Fibroblast of peridontal ligament (primary cell): ENCODE results near the gene TRMT61A.
"Not testable (repeated sequence)": the region's sequence is repeated elsewhere in the genome, so short reads cannot be mapped to it uniquely, and the experiment has no call there.

Experiments
- DNase-seq: peaks from one replicate; pipeline ENCODE4 v3.0.0-alpha.2; 2010; ENCODE audit errors: extremely low read depth

TRMT61A gene

GRCh38 chr14:103522649-103523574, 6.1 kb upstream of the TRMT61A start, which contains the start of gene CKB:
TSS of gene CKB (minus strand) at chr14:103522830. CDS start at chr14:103522493, 337 bp downstream.
- DNase-seq: peak; percentile 32

GRCh38 chr14:103523575-103523954, 5.4 kb upstream of the TRMT61A start:
- DNase-seq: no peak

GRCh38 chr14:103524002-103524935, 4.7 kb upstream of the TRMT61A start:
- no peak for DNase-seq

- not testable (repeated sequence) for DNase-seq
Observed at GRCh38 chr14:103525430-103526246, 3.4 kb upstream of the TRMT61A start.

GRCh38 chr14:103526247-103526913, 2.6 kb upstream of the TRMT61A start:
- DNase-seq: no peak

- DNase-seq: no peak
Observed at GRCh38 chr14:103526914-103527248, 2.1 kb upstream of the TRMT61A start.

- peak; percentile 68 for DNase-seq
Observed at GRCh38 chr14:103527408-103528145, 1.4 kb upstream of the TRMT61A start.

GRCh38 chr14:103528146-103528586, 830 bp upstream of the TRMT61A start:
- no peak for DNase-seq

GRCh38 chr14:103529383-103530365, 678 bp downstream of the TRMT61A start:
- no peak for DNase-seq

GRCh38 chr14:103530390-103530789, 1.4 kb downstream of the TRMT61A start:
- no peak for DNase-seq

- DNase-seq: no peak
Observed at GRCh38 chr14:103530831-103531230, 1.8 kb downstream of the TRMT61A start.

- DNase-seq: no peak
Observed at GRCh38 chr14:103531421-103532215, 2.6 kb downstream of the TRMT61A start.

GRCh38 chr14:103532216-103533136, 3.5 kb downstream of the TRMT61A start:
- no peak for DNase-seq

- no peak for DNase-seq
Observed at GRCh38 chr14:103533137-103533998, 4.4 kb downstream of the TRMT61A start.

GRCh38 chr14:103533999-103534575, 5.1 kb downstream of the TRMT61A start:
- no peak for DNase-seq

- DNase-seq: no peak
Observed at GRCh38 chr14:103534576-103535061, 5.6 kb downstream of the TRMT61A start.
